Activated CD4-positive, alpha-beta T cell treated with anti-CD3 and anti-CD28 coated beads for 24 hours (primary cell): ENCODE results near the gene SH3BGRL3.
"Not testable (repeated sequence)": the region's sequence is repeated elsewhere in the genome, so short reads cannot be mapped to it uniquely, and the experiment has no call there.

Source experiments
- DNase-seq, 2 donors: peaks; one replicate each; pipeline ENCODE4 v3.0.0-alpha.2; 2020; ENCODE audit warnings: low read depth in 2 of 2

Gene SH3BGRL3

DNA sequence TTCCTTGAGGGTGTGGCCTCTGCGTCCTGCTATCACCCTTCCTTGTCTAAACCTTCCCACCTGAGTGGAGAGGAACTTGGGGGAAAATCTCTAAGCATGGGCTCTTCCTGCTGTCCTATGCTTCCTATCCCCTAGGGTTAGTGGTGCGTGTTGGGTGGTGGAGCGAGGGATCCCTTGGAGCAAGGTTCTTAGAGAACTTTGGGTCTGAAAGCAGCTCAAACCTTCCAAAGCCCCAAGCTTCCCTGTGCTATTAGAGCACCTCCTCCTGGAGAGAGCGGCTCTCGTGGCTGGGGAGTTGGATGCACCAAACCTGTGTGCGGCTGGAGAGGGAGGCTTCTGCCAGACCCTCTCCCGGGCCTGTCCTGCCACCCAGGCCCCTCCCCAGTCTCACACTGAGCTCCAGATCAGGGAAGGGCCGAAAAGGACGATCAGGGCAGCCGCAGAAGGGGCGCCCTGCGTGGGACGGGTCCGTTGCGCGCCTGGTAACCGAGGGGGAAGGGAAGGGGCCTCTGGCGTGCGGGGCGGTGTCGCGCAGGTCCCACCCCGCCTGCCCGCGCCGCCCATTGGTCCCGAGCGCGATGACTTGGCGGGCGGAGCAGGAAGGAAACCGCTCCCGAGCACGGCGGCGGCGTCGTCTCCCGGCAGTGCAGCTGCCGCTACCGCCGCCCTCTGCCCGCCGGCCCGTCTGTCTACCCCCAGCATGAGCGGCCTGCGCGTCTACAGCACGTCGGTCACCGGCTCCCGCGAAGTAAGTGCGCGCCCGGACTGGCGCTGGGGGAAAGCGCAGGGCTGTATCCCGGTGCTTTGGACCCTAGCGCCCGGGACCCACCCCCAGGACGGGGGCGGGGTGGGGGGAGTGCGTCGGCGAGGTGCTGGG, at the start of gene SH3BGRL3:
TSS of gene SH3BGRL3 (plus strand) at position 631 of the 877 bp plus-strand sequence. CDS start at position 701, 70 bp downstream.
- peak; percentile 76 to 81 for DNase-seq

DNA sequence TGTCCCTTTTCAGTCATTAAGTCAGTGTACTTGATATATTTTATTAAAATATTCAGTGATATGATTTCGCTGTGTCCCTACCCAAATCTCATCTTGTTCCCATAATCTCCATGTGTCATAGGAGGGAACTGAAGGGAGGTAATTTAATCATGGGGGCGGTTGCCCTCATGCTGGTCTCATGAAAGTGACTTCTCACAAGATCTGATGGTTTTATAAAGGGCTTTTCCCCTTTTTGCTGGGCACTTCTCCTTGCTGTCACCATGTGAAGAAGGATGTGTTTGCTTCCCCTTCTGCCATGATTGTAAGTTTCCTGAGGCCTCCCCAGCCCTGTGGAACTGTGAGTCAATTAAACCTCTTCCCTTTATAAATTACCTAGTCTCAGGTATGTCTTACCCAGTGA, 49.2 kb upstream of the SH3BGRL3 start:
- DNase-seq: not testable (repeated sequence)

DNA sequence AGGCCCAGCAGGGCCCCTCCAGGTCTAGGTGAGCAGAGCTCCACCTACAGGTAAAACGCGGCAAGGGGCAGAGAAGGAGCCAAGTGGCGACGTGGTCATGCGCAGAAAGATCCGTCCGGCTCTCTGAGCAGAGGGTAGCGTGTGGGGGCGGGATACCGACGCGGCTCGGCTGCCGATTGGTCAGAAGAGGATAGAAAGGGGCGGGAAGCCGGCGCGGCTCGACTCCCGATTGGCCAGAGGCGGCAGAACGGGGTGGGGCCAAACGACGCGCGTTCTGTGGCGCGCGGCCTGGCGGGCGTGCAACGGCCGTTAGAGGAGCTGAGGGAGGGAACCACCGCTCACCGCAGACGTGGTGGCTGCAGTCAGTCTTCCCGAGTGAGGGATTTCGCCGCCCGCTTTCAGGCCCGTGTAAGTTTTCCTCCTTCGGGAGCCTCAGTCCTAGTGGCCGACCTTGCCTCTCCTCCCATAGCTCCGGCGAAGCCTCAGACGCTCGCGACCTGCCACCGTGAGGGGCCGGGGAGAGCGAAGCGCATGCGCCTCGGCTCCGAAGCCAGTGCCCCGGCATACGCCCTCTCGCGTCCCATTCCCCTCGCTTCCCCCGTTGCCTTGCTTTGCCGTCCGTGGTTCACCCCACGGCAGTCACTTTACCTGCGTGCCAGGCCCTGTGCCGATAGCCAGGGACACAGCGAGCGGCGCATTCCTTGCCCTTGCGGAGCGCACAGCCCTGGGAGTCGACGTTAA, 45.8 kb upstream of the SH3BGRL3 start, which contains the start of gene CEP85:
TSS of gene CEP85 (plus strand) at position 298 of the 741 bp plus-strand sequence. CDS start 5,584 bp downstream, outside the sequence.
- peak; percentile 96 to 98 for DNase-seq

DNA sequence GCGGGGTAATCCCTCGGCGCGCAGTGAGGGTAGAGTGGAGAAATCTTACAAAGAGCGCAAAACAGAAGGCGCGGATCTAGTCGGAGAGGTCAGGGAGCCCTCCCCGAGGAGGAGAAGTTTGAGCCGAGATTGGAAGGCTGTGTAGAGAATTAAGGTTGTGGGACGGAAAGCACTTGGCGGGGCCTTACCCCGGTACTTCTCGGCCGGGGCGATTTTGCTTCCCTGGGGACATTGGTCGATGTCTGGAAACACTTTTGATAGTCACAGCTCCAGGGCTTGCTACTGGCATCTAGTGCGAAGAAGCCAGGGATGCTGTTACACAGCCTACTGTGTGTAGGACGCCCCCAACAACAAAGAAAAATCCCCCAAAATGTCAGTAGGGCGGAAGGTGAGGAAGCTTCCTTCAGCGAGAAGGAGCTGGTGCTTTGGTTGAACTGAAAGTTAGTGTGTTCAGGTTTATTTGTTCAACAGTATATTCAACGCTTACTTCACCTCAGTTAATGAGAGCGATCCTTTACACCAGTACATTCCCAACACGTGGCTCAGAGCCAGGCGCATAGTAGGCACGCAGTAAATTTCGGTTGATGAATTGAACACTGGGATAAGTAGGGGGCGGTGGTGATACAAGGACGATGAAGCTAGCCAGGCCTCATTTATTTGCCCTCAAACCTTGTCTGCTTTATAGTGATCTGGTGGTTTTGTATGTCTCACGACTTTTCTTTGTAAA, 45.1 kb upstream of the SH3BGRL3 start:
- no peak for DNase-seq

DNA sequence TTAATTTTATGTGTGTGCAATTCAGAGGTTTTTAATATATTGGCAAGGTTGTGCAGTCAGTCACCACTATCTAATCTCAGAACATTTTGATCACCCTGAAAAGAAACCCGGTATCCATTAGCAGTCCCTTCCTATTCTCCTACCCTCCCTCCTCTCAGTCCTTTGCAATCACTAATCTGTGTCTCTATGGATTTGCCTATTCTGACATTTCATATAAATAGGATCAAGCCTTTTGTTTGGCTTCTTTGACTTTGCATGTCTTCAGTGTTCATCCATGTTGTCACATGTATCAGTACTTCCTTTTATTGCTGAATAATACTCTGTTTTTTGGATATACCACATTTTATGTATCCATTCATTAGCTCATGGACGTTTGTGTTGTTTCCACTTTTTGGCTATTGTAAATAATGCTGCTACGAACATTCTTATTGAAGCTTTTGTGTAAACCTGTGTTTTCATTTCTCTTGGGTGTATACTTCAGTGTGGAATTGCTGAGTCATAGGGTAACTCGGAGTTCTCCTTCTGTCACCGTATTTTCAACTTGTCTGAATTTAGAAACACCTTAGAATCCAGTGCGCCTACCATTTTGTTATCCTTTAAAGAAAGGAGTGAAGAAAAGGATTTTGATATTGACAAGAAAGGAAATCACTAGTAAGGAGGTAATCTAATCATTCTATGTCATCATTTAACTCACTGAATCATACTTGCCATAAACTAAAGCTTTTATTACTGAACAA, 42.5 kb upstream of the SH3BGRL3 start:
- DNase-seq: no peak

DNA sequence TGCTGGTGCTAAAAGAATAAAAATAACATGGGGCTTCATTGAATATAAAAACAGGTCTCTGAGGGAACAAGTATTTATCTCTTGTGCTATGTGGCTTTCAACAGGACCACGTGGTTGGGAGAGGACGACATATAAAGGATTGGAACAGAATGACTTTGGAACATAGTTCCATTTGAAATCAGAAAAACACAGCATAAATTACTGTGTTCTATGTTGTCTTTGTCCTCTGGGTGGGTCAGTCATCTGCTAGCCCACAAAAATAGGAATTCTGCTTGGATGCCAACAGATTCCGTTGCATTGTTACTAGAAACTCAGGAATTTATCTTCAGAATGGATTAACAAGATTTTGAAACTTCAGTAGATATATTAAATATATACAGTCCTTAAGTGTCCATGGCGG, 40.0 kb upstream of the SH3BGRL3 start:
- no peak for DNase-seq

DNA sequence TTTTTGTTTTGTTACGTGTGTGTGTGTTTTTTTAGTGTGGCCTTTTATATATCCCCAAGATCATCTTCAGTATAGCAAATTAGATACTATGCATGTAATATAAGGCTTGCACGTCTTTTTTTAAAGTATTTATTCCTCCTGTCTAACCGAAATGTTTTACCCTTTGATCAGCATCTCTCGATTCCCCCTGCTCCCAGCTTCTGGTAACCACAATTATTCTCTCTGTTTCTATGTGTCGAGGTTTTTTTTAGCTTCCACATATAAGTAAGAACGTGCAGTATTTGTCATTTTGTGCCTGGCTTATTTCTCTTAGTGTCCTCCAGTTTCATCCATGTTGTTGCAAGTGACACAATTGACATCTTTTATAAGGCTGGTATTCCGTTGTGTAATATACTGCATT, 27.2 kb upstream of the SH3BGRL3 start:
- no peak for DNase-seq

DNA sequence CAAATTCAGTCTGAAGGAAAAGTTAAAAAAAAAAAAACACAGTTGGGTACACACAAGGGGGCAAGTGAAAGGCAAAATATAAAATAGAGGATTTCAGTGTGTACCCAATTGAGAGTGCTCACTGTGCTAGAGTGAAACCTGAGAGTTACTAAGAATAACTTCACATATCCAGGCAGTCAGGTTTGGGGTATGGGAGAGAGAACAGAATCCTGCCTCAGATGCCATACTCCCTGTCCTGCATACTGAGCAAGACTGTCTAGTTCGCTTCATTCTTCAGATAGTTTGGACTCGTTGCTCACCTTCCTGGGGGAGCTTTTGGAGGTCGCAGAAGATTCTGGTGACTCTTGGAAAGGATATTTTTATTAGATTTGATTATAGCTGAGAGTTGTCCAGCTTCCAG, 25.5 kb upstream of the SH3BGRL3 start:
- no peak for DNase-seq

DNA sequence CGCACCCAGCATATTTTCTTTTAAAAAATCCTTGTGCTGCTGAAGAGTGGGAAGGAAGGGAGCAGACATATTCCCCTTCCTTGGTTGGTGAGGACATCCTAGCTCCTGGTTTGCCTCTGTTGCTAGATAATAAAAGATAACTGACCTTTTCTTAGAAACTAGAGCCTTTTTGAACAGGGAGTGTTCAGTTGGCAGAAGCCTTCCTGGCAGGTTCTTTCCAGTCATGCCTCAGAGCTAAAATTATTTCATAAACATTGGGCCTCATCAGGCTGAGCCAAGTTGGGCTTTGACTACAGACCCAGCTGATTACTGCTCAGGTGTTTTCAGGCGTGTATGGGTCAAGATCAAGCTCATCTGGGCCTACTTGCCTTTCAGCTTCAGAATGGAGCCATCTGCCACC, 22.7 kb upstream of the SH3BGRL3 start:
- DNase-seq: no peak

DNA sequence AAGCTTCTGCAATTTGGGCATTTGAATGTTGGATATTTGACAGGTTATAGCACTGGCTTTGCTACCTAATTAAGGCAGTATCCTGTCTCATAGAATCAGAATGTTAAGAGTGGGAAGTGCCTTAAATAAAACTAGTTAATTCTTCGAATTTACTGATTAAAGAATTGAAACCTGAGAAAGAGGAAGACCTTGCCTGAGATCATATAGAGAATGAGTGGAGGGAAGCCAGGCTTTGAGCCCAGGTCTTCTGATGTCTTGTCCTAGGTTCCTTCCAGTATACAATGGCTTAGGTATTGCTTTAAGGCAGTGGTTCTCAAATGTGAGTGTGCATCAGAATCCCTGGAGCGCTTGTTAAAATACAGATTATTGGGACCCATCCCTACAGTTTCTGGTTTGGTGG, 20.9 kb upstream of the SH3BGRL3 start:
- no peak for DNase-seq

DNA sequence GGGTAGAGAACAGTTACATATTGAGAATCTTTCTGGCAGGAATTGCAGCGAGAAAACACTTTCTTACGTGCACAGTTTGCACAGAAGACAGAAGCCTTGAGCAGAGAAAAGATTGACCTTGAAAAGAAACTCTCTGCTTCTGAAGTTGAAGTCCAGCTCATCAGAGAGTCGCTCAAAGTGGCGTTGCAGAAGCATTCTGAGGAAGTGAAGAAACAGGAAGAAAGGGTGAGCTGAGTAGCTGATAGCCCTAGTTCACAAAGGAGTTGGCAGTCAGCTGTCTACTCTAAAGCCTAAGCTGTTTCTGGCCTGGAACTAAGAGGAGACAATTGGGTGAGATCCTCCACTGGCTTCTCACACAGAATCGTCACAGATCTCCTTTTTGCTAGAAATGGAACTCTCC, 20.3 kb upstream of the SH3BGRL3 start:
- no peak for DNase-seq

DNA sequence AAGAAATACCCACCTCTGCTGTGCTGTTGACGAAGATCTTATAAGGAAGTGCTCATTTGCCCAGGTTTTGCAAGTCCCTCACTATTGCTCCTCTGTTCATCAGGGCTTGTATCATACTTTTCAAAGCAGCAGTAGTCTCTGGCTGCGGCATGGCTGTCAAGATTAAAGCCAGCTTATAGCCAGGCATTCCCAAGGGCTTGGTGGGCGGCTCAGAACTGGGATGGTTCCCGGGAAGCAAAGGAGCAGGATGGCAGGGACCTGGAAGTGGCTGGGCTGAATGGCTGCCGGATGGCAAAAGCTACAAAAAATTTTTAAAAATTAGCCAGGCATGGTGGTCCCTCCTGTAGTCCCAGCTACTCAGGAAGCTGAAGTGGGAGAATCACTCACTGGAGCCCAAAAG, 16.7 kb upstream of the SH3BGRL3 start:
- DNase-seq: no peak

DNA sequence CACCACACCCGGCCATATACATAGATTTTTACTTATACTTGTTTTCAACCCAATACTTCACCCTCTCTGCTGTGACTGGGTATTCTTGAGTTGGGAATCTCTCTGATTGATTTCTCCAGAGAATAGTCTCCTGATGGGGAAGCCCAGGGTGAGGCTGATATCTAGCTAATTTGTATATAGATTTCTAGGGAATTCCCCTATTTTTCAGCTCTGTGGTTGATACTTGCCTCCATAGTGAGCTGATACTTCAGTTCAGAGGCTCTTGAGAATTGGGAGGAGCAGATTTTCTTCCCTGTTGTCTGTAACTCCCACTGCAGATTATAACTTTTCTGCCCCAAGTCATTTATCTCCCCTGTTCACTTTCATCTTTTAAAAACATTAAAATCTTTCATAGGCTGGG, 14.5 kb upstream of the SH3BGRL3 start:
- DNase-seq: no peak

DNA sequence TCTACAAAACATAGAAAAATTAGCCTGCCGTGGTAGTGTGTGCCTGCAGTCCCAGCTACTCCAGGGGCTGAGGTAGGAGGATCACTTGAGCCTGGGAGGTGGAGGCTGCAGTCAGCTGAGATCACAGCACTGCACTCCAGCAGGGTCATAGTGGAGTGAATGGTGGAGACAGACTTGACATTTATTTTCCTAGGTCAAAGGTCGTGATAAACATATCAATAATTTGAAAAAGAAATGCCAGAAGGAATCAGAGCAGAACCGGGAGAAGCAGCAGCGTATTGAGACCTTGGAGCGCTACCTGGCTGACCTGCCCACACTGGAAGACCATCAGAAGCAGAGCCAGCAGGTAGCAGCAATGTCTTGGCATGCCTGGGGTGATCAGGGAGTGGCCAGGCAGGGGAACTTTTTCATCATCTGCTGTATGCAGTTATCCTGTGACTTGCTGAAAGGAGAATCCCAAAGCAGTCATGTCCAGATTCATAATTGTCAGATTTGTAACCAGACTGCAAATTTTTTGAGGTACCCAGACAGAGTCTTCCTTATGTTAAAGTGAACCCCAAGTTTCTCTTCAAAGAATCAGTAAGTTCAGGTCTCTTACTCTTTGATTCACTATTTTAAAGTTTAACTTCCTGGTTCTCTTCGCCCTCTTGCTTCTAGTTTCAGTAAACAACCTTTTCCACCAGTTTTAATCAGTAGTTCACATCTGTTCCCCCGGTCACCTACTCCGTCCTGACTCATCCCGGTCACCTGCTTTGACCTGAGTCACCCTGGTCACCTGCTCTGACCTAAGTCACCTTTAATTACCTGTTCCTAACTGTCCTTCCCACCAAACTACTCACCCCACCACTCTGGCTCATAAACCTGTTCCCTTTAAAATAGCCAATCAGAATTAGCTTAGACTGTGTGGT, 11.3 kb upstream of the SH3BGRL3 start:
- no peak for DNase-seq

DNA sequence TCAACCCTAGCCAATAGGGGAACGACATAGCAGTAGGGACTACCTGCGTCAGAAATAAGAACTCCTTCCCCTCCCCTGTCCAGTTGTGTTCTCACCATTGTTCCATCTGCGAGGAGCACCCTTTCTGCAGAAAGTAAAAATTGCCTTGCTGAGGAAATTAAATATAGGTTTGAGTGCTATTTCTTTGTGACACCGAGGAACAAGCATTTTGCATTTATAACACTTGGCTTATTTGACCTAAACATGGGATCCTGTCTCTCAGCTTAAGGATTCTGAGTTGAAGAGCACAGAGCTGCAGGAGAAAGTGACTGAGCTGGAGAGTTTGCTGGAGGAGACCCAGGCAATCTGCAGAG, 10.7 kb upstream of the SH3BGRL3 start:
- no peak for DNase-seq

DNA sequence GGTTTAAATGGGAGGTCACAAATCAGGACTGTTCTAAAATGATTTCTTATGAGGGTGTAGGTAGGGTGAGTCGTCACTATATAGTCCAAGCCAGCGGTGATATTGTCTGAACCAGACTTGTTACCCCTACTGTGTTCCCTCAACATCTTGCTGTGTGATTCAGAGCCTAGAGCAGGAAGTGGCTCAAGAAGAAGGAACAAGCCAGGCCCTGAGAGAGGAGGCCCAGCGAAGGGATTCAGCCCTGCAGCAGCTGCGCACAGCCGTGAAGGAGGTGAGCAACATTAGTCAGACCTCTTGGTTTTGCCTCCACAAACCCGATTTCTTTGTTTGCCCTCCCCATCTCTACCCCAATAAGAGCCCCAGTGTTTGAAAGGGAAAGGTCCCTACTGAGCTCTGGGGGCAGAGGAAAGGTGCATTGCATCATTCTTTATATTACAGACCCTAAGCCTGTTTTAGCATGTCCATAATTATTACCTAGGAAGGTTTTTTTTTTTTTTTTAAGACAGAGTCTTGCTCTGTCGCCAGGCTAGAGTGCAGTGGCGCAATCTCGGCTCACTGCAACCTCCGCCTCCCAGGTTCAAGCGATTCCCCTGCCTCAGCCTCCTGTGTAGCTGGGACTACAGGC, 5.0 kb upstream of the SH3BGRL3 start:
- no peak for DNase-seq

DNA sequence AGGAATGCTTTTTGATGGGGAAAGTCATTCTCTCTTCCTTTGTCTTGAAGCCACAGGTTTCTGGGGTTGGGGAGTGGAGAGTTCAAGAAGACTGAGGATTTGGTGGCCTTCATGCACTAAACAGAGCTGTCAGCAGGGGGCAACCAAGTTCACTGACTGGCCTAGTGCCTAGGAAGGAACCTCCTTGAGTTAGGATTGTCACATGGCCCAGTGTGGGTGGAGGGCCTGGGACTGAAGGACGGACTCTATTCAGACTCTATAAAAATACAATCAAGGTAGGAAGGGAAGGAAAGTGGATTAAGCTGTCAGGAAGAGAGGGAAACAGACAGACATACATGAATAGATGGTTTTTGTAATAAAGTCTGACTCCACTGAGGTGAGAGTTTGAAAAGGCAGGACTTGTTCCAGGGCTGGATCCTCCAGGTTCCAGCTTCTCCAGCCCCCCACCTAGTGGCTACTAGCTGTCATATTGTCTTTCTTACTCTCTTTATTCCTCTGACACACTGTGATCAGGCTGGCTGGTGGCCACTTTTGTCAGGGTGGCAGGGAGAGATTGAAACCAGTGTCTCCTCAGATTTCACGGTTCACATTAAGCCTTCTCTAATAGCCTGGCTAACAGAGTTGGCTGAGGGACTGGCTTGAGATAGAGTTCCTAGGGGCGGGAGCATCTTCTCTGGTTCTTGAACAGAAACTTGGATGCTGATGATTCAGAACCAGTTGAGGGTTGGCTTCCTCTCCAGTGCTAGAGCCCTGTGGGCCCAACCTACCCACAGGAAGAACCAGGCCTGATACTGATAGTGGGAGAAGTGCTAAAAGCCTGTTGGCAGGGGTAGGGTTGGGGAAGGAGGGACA, 4.1 kb upstream of the SH3BGRL3 start:
- peak; percentile 79 to 80 for DNase-seq

DNA sequence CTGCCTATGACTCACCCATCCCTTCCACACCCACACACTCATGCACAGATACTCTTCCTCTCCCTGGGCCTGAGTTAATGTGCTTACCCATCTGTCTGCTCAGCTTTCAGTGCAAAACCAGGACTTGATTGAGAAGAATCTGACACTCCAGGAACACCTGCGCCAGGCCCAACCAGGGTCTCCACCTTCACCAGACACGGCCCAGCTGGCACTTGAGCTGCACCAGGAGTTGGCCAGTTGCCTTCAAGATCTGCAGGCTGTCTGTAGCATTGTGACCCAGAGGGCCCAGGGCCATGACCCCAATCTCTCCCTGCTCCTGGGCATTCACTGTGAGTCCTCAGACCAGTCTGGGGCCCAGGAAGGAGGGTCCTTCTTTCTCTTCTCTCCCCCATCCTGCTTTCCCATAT, 3.5 kb upstream of the SH3BGRL3 start:
- no peak for DNase-seq

DNA sequence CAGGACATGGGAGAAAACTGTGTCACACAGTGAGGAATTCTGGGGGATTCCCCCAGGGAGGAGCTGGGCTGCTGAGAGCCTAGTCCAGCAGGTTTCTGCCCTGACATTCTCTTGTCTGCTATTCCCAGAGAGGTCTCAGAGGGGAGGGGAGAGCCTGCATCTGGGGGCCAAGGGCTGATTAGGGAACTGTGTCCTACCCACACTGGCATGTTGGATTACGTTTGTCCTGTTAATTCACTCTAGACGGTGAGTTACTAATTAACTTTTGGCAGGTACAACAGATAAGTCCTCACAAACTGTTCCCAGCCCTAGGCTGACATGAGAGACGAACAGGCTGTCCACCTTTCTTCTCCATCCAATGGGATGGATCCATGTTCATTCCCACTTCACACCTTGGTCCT, 2.6 kb upstream of the SH3BGRL3 start:
- DNase-seq: no peak
